Astrocyte of the cerebellum (primary cell): ENCODE measurements around the gene SLC22A4.

Source experiments
- DNase-seq: peaks from one replicate; pipeline ENCODE4 v3.0.0-alpha.2; 2011; ENCODE audit warnings: low read depth
- H3K4me3 ChIP-seq: 2 replicates; pipeline ENCODE4 v1.5.1; 2011; ENCODE audit warnings: mild to moderate bottlenecking, low read depth, low read length, moderate library complexity
- in situ Hi-C: cut with HindIII; loops from 2 replicates; pipeline ENCODE4 v1.10.0; 2017; ENCODE audit warnings: low sequenced_read_pairs
- TF ChIP-seq, protein P1 (sequence below): IDR thresholded peaks from 2 replicates; pipeline ENCODE4 v1.5.1; 2012; ENCODE audit warnings: low read length, low read depth, moderate library complexity, mild to moderate bottlenecking; ENCODE audit errors: missing control alignments

Gene SLC22A4

DNA sequence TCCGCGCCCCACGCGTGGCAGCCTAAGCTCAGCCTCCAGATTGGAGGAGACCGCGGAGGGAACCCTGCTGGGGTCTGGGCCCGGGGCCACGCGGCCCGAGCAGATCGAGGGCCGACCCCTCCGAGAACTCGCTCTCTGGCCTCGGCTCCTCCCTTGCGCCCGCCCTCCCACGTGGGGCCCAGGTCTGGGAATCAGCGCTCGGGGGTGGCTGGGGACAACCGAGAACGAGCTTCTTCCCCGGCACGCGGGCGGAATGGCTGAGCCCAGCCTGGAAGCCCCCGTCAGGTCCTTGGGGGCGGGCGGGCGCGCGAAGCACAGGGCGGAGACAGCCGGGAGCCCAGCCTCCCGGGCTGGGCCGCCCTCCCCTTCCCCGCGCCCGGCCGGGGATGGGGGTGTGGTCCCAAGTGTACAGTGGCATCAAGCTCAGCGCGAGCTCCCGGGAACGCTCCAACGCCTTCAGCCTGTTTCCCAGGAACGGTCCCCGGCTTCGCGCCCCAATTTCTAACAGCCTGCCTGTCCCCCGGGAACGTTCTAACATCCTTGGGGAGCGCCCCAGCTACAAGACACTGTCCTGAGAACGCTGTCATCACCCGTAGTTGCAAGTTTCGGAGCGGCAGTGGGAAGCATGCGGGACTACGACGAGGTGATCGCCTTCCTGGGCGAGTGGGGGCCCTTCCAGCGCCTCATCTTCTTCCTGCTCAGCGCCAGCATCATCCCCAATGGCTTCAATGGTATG lies at the start of gene SLC22A4:
Gene SLC22A4, plus strand, starts transcription at position 403 of the 736 bp plus-strand sequence. Its CDS starts 223 bp downstream, at position 626.
- in situ Hi-C loops, result no loop called here
- TF ChIP-seq, protein P1, sequence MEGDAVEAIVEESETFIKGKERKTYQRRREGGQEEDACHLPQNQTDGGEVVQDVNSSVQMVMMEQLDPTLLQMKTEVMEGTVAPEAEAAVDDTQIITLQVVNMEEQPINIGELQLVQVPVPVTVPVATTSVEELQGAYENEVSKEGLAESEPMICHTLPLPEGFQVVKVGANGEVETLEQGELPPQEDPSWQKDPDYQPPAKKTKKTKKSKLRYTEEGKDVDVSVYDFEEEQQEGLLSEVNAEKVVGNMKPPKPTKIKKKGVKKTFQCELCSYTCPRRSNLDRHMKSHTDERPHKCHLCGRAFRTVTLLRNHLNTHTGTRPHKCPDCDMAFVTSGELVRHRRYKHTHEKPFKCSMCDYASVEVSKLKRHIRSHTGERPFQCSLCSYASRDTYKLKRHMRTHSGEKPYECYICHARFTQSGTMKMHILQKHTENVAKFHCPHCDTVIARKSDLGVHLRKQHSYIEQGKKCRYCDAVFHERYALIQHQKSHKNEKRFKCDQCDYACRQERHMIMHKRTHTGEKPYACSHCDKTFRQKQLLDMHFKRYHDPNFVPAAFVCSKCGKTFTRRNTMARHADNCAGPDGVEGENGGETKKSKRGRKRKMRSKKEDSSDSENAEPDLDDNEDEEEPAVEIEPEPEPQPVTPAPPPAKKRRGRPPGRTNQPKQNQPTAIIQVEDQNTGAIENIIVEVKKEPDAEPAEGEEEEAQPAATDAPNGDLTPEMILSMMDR, result no peak
- H3K4me3 ChIP-seq, result peak within 1 kb of the TSS; percentile 66
- peak; percentile 74 for DNase-seq

DNA sequence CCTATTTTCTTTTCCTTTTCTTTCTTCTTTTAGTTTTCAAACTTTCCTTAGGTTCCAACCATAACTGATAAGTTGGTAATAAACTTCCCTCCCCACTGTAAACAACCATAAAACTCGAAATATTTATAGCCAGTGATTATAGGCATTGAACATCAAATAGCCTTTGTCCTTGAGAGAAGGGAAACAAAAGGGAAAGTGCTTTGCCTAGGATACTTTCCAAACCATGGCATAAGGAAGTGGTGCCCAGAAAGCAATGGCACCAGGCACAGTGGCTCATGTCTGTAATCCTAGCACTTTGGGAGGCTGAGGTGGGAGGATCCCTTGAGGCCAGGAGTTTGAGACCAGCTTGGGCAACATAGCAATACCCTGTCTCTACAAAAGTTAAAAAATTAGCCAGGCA lies 48.6 kb upstream of the SLC22A4 start:
- TF ChIP-seq, protein P1, result no peak
- no peak overlapping the region for H3K4me3 ChIP-seq
- in situ Hi-C loops, result no loop called here
- no peak for DNase-seq

DNA sequence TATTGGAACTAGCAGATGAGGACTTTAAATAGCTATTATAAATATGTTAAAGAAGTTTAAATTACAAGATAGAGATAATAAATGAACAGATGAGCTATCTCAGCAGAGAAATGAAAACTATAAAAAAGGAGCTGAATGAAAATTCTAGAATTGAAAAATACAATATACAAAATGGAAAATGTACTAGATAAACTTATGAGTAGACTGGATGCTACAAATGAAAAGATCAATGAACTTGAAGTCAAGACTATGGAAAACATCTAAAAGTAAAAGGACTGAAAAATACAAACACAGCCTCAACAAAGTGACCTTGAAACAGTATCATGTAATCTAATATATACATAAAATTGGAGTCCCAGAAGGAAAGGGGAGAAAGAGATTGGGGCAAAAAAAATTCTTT lies 47.4 kb upstream of the SLC22A4 start:
- H3K4me3 ChIP-seq, result no peak overlapping the region
- no peak for DNase-seq
- TF ChIP-seq, protein P1, result no peak
- in situ Hi-C loops, result no loop called here

DNA sequence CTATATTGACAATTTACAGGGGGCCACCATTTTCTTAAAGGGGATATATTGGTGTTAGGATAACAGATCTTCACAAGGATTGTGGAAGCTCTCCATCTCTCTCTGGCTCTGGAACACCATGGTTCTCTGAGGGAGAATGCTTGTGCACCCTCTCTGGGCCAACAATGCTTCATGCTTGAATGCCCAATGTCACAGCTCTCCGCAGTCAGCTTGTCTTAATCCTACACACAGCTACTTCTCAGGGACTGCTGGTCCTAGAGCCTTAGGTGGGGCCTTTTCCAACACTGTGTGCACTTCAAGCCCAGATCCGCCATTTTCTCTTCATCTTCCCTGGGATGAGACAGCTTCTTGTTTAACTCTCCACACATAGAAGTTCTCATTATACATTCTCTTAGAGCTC lies 43.6 kb upstream of the SLC22A4 start:
- H3K4me3 ChIP-seq, result no peak overlapping the region
- no peak for DNase-seq
- in situ Hi-C loops, result no loop called here
- TF ChIP-seq, protein P1, result no peak

DNA sequence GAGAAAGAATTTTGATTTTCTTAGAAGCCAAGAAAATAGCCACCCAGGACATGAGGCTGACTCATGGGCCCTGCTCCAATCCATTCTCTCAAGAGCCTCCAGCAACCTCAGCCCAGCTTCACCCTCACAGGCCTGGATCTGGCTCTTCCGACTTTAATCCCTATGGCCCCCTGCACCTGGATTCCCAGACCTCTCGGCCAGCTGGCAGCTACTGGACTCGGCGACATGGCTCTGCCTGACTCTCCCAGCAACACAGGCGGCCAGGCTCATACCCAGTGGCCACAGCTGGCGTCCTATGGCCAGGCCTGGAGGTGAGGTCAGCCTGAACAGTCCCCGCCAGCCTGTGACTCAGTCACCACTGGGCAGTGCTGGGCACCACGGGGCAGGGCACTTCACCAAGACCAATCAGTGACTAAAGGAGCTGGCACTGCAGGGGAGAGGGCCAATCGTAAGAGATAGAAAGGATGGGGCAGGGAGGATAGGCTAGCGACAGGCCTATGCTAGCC lies 42.9 kb upstream of the SLC22A4 start:
- in situ Hi-C loops, result no loop called here
- no peak for DNase-seq
- TF ChIP-seq, protein P1, result no peak
- no peak overlapping the region for H3K4me3 ChIP-seq

DNA sequence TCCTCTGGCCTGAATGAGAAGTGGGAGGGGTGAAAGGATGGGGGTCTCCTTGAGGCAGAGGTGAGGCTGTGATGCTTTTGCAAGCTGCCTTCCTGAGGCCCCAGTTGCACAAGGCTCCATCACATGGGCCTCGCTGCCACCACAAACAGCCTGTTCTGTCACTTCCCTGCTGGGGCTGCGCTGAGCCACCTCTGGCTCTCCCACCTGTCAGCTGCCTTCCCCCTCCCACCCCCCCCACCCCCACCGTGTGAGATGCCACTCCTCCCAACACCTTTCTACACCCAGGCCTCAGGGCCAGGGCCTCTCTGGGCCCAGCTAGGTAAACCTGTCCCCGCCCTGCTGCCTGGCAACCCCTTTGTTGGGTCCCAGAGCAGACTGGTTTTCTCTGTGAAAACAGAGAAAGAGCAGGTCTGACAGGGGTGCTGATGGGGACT lies 41.2 kb upstream of the SLC22A4 start:
- no peak overlapping the region for H3K4me3 ChIP-seq
- in situ Hi-C loops, result no loop called here
- no peak for DNase-seq
- TF ChIP-seq, protein P1, result no peak
